ELR (cell line): ENCODE results near the gene SETD4.
"Not testable (repeated sequence)": the region's sequence is repeated elsewhere in the genome, so short reads cannot be mapped to it uniquely, and the experiment has no call there.

Source experiments
- DNase-seq: peaks from one replicate; pipeline ENCODE4 v3.0.0-alpha.2; 2015; ENCODE audit warnings: low read depth

The SETD4 gene

DNA sequence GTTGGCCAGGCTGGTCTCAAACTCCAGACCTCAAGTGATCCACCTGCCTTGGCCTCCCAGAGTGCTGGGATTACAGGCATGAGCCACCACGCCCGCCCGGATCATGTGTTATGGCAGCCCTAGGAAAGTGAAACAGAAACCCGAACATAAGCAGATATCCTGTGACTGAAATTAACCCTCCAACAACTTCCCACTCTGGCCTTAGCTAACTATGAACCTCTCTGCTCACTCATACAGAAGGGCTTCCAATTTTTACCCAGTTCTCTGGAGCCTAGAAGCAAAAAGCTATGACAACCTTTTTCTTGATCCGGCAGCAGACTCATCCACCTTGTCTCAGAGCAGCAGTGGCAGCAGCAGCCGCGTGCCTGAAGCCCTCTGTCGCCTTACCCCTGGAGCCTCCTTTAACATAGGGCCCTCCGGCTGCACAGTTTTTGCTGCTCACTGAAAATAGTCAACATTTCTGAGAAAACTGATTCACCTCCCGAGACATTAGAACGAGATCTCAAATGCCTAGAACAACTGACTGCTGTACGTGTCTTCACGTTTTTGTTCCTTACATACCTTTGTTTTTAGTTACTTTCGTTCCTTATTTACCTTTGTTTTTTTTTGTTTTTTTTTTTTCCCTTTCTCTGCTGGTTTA lies 18.8 kb upstream of the SETD4 start:
- no peak for DNase-seq

DNA sequence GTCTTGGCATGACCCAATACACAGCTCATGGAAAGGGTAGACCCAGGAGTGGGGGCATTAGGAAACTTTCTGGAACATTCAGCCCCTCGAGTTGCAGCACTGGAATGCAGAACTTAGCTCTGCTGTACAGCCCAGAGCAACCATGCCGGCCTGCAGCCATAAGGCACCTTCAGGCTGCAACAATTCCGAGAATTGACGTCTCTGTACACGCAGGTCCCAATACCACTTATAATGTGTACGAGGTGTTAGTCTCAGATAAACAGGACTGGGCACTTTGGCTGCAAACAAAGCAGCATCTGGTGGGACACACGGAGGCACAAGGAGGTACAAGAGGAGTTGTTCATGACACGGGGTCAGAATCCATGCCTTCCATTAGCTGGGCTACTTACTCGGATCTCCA lies 17.4 kb upstream of the SETD4 start:
- DNase-seq: no peak

DNA sequence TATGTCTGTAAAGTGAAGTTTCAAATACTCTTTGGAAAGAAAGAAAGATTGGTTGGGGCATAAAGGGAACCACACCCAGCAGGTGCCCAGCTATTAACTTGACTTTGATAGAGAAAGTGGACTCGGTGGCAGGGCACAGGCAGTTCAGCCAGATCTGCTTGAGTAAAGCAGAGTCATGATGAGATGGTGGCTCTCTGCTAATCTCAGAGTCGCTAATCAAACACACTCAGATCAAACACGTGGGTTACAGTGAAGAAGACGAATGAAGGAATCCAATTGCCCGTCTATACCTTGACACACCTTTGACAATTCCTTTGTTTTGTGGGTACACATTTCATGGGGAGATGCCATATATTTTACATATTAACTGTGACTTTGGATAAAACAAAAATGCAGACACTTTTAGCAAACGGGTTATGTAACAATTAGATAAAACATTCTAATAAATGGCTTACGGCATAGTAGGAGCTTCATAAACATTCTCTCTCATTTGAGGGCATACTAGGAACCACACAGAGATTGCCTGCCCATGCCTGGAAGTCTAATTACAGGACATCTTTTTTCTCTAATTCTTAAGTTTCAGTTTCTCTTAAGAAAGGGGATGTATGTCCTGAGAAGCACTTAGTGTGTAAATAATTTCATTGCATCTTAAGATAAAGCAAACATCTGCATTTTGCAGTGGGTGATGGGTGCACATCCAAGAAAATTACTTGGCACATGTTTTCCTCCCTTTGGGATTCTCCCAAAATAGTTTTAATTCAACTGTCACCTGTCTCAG lies 16.7 kb upstream of the SETD4 start:
- DNase-seq: no peak

DNA sequence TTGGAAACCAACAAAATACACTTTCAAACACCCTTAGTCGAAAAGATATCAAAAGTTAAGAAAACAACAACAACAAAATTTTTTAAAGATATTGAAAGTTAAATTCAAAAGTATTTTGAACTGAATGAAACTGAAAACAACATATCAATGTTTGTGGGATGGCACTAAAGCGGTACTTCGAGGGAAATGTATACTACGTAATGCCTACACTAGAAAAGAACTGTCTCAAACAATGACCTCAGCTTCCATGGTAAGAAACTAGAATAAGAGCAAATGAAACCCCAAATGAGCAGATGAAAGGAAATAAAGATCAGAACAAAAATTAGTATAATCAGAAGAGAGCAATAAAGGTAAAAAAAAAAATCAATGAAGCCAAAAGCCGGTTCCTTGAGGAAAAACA lies 15.6 kb upstream of the SETD4 start:
- no peak for DNase-seq

- DNase-seq: no peak
Observed at GRCh38 chr21:36075171-36075570, 14.8 kb upstream of the SETD4 start.

GRCh38 chr21:36073911-36074310 lies 13.6 kb upstream of the SETD4 start:
- not testable (repeated sequence) for DNase-seq

DNA sequence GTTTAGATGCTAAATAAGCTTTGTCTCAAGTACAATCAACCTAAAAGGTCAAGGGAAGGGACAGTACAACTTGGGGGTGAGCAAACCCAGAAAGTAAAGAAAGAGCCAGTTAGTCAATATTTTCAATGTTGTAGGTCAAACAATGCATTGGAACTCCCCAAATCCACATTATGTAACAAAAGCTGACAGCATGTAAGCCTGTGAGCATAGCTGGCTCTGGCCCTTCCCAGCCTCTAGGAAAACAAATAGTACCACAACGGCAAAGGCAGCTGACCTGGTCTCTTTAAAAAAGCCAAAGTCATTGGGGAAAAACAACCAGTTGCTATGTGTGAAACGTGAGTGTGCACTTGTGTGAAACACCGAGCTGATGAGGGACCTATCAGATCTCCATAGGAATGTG lies 12.9 kb upstream of the SETD4 start:
- DNase-seq: no peak

GRCh38 chr21:36072453-36073162 lies 12.3 kb upstream of the SETD4 start:
- no peak for DNase-seq

DNA sequence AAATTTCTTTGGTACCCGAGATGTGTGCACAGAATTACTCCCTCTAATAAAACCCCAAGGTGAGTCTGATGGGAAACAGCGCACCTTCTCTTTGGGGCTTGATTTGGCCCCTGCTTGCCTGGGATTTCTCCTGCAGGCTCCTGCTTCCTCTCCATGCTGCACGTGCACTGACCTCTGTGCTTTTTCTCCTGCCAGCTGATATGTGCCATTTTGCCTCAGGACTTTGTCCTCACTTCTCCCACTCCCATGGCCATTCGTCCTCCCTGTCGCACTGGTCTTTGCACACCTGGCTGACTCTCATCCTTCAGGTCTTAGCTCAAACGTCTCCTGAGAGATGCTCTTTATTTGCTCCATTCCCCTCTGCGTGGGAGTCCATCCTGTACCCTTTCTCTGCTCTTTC lies 10.7 kb upstream of the SETD4 start:
- DNase-seq: no peak

- peak; percentile 93 for DNase-seq
Observed at GRCh38 chr21:36069713-36070583, 9.6 kb upstream of the SETD4 start, which contains the start of gene CBR1. Gene CBR1 (plus strand): TSS chr21:36070024. CDS start chr21:36070116, 92 bp downstream.

DNA sequence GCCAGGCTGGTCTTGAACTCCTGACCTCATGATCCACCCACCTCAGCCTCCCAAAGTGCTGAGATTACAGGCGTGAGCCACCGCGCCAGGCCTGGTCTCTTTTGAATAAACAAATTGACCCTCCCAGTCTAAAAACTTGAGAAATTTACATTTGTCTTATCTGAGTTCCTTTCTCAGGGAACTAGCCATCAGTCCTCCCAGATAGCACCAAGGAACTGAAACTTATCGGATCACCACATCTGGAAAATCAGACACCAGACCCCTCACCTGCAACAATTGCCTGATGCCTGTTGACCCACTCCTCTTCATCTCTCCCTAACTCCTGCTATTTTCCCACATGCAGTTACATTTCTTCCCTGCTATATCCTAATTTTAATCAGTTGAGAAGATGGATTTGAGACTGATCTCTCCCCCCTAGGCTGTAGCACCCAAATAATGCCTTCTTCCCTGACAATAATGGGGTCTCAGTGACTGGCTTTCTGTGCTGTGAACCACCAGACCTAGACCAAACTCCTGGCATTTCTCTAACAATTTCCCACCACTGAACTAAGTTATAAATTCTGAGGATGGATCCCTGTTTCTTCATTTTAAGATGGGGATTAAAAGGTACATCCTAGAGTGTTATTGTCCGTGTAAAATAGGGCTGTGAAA lies 8.5 kb upstream of the SETD4 start:
- DNase-seq: no peak

DNA sequence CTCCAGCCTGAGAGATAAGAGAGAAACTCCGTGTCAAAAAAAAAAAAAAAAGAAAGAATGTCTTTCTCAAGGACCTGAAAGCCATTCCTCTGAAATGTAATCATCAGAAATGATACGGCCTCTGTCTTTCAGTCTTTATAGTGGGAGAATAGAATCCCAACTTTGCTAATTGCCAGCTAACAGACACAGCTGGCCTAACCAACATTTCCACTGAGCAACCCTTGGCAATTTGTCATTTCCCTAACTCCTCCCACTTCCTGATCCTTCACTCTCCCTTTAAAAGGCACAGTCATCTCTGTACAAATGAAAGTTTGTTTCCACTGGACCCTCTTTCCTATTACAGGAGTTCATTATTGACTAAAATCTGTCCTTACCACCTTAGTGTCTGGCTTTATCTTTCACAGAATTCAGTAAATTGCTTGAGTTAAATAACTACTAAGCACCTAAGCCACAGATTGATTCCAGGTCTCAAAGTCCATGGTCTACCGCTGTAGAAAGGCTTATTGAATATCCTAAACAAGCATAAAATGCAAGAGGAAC lies 5.2 kb upstream of the SETD4 start:
- DNase-seq: peak; percentile 73

DNA sequence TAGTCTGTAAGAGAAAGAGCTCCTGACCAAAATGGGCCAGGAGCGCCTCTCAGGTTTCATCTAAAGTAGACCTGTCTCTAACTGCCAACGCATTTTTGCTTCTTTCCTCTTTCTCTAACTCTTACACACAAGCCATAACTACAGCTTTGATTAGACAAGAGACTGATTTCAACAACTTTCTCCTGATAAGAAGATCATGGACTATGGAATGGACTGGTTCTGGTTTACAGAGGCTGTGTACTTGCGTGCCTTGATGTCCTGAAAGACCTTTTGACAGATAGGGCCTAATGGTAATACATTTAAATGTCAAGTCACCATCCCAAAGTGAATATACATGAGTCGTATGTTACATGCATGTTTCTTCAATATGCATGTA lies 3.7 kb upstream of the SETD4 start:
- no peak for DNase-seq

- DNase-seq: no peak
Observed at GRCh38 chr21:36063375-36064084, 3.2 kb upstream of the SETD4 start.

- no peak for DNase-seq
Observed at GRCh38 chr21:36061445-36061844, 1.1 kb upstream of the SETD4 start.

DNA sequence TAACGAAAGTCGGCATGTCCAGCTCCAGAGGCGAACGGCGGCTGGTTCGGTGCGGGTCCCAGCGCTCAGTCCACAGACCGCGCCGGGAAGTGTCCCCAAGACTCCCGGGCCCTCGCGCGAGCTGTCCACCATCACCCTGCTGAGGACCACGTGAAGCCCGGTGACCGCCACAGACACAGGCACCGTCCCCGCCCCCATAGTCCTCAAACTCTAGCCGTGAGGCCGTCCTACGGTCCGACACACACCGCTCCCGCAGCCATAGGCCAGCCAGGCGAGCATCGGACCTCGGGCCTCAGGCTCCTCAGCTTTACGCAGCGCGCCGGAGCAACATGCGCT lies 535 bp downstream of the SETD4 start:
- peak; percentile 53 for DNase-seq

GRCh38 chr21:36055551-36055950 lies 4.8 kb downstream of the SETD4 start:
- DNase-seq: no peak

- no peak for DNase-seq
Observed at GRCh38 chr21:36053715-36054062, 6.6 kb downstream of the SETD4 start.

GRCh38 chr21:36052860-36053714 lies 7.2 kb downstream of the SETD4 start:
- no peak for DNase-seq

DNA sequence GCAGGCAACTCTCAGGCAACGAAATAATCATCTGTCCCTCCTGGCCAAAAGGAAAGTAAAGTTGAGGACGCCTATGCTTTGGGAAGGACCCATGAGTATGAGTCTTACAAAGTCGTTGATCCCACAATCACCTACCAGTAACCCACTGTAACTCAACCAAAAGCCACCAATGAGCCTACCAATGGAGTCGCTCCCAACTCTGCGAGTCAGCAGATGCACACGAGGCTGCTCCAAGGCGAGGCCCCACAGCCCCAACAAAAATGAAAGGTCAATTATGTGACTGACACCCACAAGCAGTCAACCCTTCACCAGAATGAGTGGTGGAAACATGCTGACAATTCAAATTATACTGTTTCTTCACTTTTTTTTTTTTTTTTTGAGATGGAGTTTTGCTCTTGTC lies 12.0 kb downstream of the SETD4 start:
- DNase-seq: no peak
